VCaP (cell line): Measurements from ENCODE around the gene MPO.

ENCODE experiments used
- H3K27ac ChIP-seq: fragments of 450-650 bp; 2 replicates; pipeline ENCODE4 v1.5.1; 2017
- CTCF ChIP-seq: fragments of 450-650 bp; conservative IDR thresholded peaks from 2 replicates; pipeline ENCODE4 v1.5.1; 2017; ENCODE audit warnings: mild to moderate bottlenecking, moderate library complexity

Gene MPO

GRCh38 chr17:58317421-58318064 lies 36.8 kb upstream of the MPO start:
- peak; percentile 91 for TF ChIP-seq CTCF
- peak overlapping the region; percentile 32 for H3K27ac ChIP-seq

- no peak overlapping the region for H3K27ac ChIP-seq
- TF ChIP-seq CTCF: no peak
Measured at GRCh38 chr17:58316260-58316960, 35.7 kb upstream of the MPO start.

DNA sequence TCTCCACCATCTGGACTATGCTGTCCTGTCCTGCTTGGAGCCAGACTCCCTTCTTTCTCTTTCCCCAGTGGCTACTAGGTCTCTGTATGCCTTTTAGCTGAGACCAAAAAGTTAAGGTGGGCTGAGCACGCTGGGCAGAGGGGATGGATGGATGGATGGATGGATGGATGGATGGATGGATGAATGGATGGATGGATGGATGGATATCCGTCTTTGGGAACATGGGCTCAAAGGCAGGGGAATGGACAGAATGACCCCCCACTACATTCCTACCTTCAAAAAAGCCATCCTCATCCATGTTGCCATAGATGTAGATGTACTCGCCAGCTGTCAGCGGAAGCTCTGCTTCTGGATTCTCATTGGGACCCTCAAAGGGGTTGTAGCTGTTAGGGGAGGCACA lies 35.0 kb upstream of the MPO start:
- H3K27ac ChIP-seq: no peak overlapping the region
- no peak for TF ChIP-seq CTCF

DNA sequence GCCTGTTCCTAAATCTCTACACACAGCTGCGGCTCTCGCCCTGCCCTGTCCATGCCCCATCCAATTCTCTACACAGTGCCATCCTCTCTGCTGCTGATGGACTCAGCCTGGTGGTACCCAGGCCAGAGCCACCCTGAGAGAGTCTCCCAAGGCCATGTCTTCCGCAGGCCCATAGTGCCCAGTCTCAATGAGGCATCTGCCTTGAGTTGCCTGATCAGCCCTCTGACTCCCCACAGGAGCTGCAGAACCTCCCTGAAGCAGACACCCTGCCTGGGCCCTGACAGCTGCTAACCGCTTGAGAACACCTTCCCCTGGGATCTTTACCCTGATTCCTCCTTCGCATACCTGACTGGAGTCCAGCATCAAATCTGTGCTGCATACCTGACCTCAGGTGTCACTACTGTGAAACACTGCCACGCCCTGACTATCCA lies 34.6 kb upstream of the MPO start:
- H3K27ac ChIP-seq: no peak overlapping the region
- no peak for TF ChIP-seq CTCF

DNA sequence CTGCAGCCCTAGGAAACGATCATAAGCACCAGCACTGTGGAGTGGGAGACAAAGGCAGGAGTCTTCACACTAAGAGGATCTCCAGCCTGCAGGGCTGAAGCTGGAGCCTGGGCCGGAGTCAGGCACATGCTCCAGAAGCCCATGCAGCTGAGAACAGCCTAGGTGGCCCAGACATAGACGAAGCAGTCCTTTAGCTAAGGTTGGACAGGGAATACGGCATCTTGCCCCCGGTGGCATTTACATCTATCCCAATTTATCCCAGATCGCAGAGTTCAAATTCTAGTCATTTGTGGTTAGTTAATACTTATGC lies 33.9 kb upstream of the MPO start:
- no peak for TF ChIP-seq CTCF
- H3K27ac ChIP-seq: no peak overlapping the region

DNA sequence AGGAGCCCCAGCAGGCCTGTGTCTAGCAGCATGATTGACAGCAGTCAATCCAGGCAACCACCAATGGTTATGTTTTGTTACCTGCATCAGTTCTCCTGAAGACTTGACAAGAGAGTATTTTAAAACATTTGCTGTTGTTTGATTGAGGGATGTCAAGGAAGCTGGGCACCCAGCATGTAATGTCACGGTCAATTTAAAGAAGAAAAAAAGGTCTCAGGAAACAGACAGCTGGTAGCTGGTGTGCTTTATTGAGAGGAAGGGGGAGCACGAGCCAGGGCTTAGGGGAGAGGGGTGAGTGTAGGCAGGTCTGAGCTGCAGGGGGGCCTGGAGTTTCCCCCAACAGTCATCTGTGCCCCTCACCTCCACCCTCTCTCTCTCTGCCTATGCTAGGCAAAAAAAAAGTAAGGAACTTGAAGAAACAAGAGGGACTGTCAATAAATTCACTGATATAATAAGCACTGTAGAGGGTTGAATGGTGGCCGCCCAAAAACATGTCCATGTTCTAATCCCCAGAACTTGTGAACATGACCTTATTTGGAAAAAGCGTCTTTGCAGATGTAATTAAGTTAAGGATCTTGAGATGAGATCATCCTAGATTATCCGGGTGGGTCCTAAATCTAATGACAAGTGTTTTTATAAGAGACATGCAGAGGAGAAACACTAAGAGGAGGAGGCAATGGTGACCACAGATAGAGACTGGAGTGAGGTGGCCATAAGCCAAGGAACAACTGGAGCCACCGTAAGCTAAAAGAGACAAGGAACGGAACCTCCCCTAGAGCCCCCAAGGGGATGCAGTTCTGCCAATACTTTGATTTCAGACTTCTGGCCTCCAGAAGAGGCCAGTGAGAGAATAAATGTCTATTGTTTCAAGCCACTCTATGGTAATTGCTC lies 33.3 kb upstream of the MPO start:
- H3K27ac ChIP-seq: no peak overlapping the region

More for the DNA sequence above, 33.3 kb upstream of the MPO start:
- no peak for TF ChIP-seq CTCF
